ENCODE data around the gene PSMD13.

PSMD13 gene

GRCh38 chr11:205221-206001, 31.4 kb upstream of the PSMD13 start:
- DNase-seq = no peak

DNA sequence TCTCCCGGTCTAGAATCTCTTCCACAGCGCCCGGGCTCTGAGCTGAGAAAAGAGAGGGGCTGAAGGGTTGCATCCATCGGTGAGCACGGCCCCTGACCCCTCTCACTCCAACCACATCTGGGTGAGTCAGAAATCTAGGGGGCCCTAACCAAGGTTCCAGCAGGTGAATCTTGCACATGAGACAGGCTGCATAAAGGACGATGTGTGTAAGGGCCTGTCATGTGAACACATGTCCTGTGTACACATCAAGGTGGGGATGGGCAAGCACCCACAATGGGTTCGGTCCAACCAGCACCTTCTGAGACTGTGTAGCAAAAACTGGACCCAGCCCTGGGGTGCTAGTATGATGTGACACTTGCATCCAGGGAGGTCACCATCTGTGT, 30.8 kb upstream of the PSMD13 start:
- no peak for DNase-seq

- peak; percentile 16 for DNase-seq
Measured at GRCh38 chr11:206526-207207, 30.1 kb upstream of the PSMD13 start.

- peak; percentile 98 for DNase-seq
Measured at GRCh38 chr11:207208-207862, 29.4 kb upstream of the PSMD13 start, which contains the start of the genes BET1L and RIC8A. Gene BET1L, minus strand, starts transcription at chr11:207399. Its CDS starts 78 bp downstream, at chr11:207321. Gene RIC8A, plus strand, starts transcription at chr11:207708. Its CDS starts 1,147 bp downstream, at chr11:208855.

DNA sequence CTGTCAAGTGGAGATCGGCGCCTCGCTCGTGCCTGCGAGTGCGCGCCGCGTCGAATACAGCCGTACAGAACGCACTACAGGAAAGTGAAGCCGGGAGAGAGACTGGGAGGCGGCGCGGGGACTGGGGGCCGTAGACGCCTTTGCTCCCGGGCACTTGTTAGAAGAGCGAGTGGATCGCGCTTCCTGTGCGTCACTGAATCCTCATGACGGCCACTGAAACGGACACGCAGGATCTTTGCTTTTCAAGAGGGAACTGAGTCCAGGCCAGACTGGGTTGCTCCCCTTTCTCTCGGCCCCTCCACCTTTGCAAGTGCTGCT, 29.0 kb upstream of the PSMD13 start:
- DNase-seq = no peak

- peak; percentile 92 for DNase-seq
Measured at GRCh38 chr11:208181-208916, 28.4 kb upstream of the PSMD13 start.

GRCh38 chr11:208917-209260, 27.9 kb upstream of the PSMD13 start:
- no peak for DNase-seq

GRCh38 chr11:209275-210121, 27.3 kb upstream of the PSMD13 start:
- DNase-seq = no peak

- no peak for DNase-seq
Measured at GRCh38 chr11:210122-210802, 26.5 kb upstream of the PSMD13 start.

DNA sequence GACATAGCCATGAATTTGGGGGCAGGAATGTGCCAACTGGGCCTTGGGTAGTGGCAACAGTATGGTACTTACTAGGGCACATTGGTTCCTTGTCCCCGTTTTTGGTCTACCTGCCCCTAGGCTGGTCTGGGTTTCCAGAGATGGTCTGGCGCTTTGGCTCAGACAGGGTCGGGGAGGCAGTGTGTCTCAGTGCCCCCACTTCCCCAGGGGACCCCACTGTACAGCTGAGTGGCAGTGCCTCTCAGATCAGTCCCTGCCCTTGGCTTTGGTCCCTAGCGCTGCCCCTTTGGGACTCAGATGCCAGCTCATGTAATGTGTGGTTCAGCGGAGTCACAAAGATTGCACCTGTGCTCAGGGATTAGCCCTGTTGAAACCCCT, 26.0 kb upstream of the PSMD13 start:
- no peak for DNase-seq

DNA sequence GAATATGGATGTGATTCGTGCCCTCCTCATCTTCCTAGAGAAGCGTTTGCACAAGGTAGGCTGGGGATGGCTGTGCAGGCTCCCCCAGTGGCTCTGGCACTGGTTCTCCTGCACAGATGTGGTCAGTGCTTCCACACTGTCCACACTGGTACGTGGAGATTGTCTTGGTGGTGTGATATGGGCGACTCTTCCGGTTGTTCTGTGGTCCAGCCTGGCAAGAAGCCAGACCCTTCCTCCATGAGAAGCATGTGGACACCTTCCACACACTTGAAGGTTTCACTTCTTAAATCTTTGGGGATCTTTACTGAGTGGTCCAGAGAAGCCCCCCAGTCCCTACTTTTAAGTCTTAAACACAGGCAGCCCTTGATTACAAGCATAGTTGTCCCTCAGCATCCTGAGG, 25.5 kb upstream of the PSMD13 start:
- DNase-seq = no peak

DNA sequence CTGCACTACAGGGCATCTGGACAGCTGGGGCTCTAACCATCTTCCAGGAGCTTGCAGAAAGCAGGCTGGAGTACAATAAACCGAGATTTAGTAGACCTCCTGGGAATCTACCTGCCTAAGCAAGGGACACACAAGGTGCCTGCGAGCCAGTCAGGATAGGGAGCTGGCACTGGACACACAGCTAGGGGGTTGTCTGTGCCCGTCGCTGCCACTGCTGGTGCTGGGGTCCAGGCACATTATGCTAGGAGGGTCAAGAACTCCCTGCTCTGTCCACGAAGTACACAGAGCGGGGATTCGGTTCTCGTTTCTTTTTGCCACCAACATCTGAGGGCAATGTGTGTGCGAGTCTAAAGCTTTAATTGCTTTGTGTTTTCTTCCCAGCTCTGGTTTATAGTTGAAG, 25.0 kb upstream of the PSMD13 start:
- DNase-seq = no peak

- no peak for DNase-seq
Measured at GRCh38 chr11:212150-213100, 24.4 kb upstream of the PSMD13 start.

DNA sequence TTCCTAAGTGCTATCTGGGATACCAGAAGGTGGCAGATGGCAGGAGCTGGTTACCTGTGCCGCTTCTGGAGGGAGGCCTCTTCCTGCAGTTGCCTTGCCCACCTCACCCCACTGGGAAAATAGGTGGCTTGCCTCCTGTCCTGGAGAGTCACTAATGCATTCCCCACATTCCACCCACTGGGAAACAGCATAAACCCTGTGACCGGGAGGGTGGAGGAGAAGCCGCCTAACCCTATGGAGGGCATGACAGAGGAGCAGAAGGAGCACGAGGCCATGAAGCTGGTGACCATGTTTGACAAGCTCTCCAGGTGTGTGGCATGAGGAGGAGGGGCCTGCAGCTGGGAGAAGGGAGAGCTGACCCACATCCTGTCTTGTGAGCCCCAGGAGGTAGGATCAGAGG, 23.7 kb upstream of the PSMD13 start:
- no peak for DNase-seq

- DNase-seq = no peak
Measured at GRCh38 chr11:214083-214482, 22.7 kb upstream of the PSMD13 start.

DNA sequence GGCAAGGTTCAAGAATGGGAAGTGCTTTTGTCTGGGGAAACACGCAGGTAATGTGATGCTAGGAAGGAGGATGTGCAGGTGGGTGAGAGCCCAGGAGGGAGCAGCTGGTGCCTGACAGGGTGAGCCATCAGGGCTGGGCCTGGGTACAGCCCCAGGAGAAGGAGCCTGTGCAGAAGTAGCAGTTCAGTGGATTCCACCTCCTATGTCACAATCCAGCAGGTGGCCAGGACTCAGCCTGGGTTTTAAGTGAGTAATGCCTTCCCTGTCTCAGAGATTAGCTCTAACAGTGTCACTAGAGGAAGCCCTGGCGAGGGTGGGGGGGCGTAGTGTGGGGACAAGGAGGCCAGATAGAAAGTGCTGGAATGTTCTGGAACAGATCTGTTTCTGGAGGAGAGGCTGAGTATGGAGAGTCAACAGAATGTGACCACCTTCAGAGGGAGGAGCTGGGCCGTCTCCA, 21.2 kb upstream of the PSMD13 start:
- DNase-seq = no peak

GRCh38 chr11:216081-216974, 20.4 kb upstream of the PSMD13 start:
- DNase-seq = no peak

DNA sequence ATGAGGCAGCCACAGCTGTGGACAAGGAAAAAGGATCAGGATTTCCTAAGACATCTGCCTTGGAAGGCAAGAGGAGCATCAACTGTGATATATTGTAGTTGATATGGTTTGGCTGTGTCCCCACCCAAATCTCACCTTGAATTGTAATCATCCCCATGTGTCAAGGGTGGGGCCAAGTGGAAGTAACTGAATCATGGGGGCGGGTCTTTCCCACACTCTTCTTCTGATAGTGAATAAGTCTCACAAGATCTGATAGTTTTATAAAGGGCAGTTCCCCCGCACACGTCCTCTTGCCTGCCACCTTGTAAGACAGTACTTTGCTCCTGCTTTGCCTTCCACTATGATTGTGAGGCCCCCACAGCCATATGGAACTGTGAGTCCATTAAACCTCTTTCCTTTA, 19.1 kb upstream of the PSMD13 start:
- no peak for DNase-seq

DNA sequence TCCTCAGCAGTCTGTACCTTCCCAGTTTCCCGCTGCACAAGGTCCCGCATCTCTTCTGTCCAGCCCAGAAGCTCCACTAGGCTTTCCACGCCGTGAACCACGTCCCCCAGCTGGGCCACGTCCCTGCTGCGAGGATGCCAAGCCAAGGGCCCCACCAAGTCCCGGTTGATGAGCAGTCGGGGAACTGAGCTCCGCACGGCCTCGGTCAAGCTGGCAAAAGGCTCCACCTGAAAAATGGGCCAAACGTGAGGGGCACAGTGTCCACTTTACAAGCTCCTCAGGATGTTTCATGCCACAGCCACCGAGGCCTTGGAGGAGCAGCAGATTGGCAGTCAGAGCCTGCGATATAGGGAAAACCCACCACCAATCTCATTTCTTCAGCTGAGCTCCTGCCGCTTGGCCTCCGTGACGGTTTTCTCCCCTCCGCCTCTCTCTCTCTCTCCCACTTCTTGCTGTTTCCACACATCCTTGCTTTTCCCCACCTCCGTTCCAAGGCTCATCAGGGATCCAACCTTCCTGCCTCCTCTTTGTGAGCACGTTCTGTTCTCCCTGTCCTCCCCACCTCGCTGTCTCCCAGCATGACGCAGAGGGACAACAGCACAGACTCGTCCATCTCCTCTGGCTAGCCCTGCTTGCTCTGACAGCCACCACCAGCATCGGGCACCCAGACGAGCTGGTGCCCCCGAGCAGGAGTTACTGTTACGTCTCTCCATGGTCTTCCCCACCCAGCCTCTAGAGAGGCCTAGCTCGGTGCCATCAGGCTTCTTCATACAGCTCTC, 17.8 kb upstream of the PSMD13 start:
- no peak for DNase-seq

Measured in eye (tissue), 1 donor.